H1 (cell line): ENCODE measurements around the gene CTF1. TPM values are rescaled to one million over a fixed set of nuclear protein-coding genes. Genes with fewer than 3 reads are reported as not detected.

ENCODE experiments used
- CTCF ChIA-PET: fragments of 300-600 bp; sonication (Branson Sonifier 250); formaldehyde crosslinking; loops from one replicate; lab custom pipeline; 2021; ENCODE audit not compliant: partially characterized antibody; lab: Charles Lee
- POLR2A ChIA-PET: fragments of 300-600 bp; sonication (Branson Sonifier 250); formaldehyde crosslinking; loops from one replicate; lab custom pipeline; 2021; ENCODE audit warnings: inconsistent platforms; ENCODE audit not compliant: partially characterized antibody; lab: Charles Lee
- DNase-seq, 2 experiments: peaks; one replicate each; pipeline versions ENCODE4 v3.0.0 to v3.0.0-alpha.2; 2010 to 2022; ENCODE audit warnings: low spot score in 2 of 2, low read depth in 1 of 2, mixed read lengths in 1 of 2
- FAIRE-seq: peaks from 2 replicates; lab custom pipeline; 2011; peaks lifted over from hg19 to GRCh38; lab: Jason Lieb, UNC
- H2AFZ ChIP-seq: 2 replicates; pipeline ENCODE4 v1.8.1; 2012; ENCODE audit warnings: low read length, inconsistent platforms
- H2AK5ac ChIP-seq: 2 replicates; pipeline ENCODE4 v1.6.1; 2013; ENCODE audit warnings: low read depth, low read length
- H2BK120ac ChIP-seq: replicated peaks from 2 replicates; pipeline ENCODE3; 2013; ENCODE audit warnings: low read depth, low read length, inconsistent platforms
- H2BK12ac ChIP-seq: 2 replicates; pipeline ENCODE4 v1.6.1; 2013; ENCODE audit warnings: low read depth, low read length
- H2BK15ac ChIP-seq: 2 replicates; pipeline ENCODE4 v1.6.1; 2013; ENCODE audit warnings: low read length
- H2BK20ac ChIP-seq: 2 replicates; pipeline ENCODE4 v1.6.1; 2013; ENCODE audit warnings: low read length
- H2BK5ac ChIP-seq: 2 replicates; pipeline ENCODE4 v1.6.1; 2013; ENCODE audit warnings: low read depth, low read length
- H3K14ac ChIP-seq: 2 replicates; pipeline ENCODE4 v1.6.1; 2013; ENCODE audit warnings: inconsistent platforms; ENCODE audit not compliant: insufficient read length
- H3K18ac ChIP-seq: 2 replicates; pipeline ENCODE4 v1.6.1; 2013; ENCODE audit warnings: low read length; ENCODE audit errors: extremely low read depth
- H3K23ac ChIP-seq: 2 replicates; pipeline ENCODE4 v1.6.1; 2013; ENCODE audit warnings: inconsistent platforms; ENCODE audit not compliant: insufficient read length
- H3K23me2 ChIP-seq: 2 replicates; pipeline ENCODE4 v1.6.1; 2013; ENCODE audit warnings: low read depth, low read length
- H3K27ac ChIP-seq: 2 replicates; pipeline ENCODE4 v1.6.1; 2011; ENCODE audit warnings: low read depth, low read length, inconsistent platforms
- H3K27me3 ChIP-seq, 4 experiments: replicated peaks in 1 of 4; 1 replicate in 1 of 4; 2 replicates in 3 of 4; pipeline versions ENCODE4 v1.6.1 to v1.8.1; 2011 to 2013; ENCODE audit warnings: low read length in 3 of 4, mild to moderate bottlenecking in 3 of 4, inconsistent platforms in 2 of 4, mixed read lengths in 2 of 4, moderate library complexity in 1 of 4; ENCODE audit not compliant: control insufficient read depth in 3 of 4, insufficient read depth in 3 of 4; ENCODE audit errors: extremely low read depth in 1 of 4
- H3K36me3 ChIP-seq, 4 experiments: 2 replicates each; pipeline versions ENCODE4 v1.6.1 to v1.8.1; 2011 to 2013; ENCODE audit warnings: mild to moderate bottlenecking in 4 of 4, low read length in 3 of 4, moderate library complexity in 2 of 4, control low read depth in 1 of 4, inconsistent platforms in 1 of 4; ENCODE audit not compliant: insufficient read depth in 4 of 4, control insufficient read depth in 2 of 4
- H3K4ac ChIP-seq: replicated peaks from 2 replicates; pipeline ENCODE3; 2013; ENCODE audit warnings: low read length, low read depth, mixed read lengths, inconsistent platforms; ENCODE audit not compliant: insufficient read length
- H3K4me1 ChIP-seq, 4 experiments: replicated peaks in 1 of 4; 1 replicate in 1 of 4; 2 replicates in 3 of 4; pipeline versions ENCODE4 v1.6.1 to v1.8.1; 2011 to 2013; ENCODE audit warnings: low read length in 3 of 4, inconsistent platforms in 2 of 4, mixed read lengths in 1 of 4; ENCODE audit not compliant: insufficient read depth in 4 of 4, control insufficient read depth in 3 of 4
- H3K4me2 ChIP-seq, 2 experiments: 2 replicates each; pipeline versions ENCODE4 v1.6.1 to v1.8.1; 2011 to 2013; ENCODE audit warnings: low read depth in 2 of 2, low read length in 2 of 2, control low read depth in 1 of 2, inconsistent platforms in 1 of 2, mild to moderate bottlenecking in 1 of 2; ENCODE audit not compliant: insufficient read depth in 1 of 2
- H3K4me3 ChIP-seq, 4 experiments: fragments of 200-600, 300-600 bp in 1 of 4; sonication (generic), shearing (Covaris generic), sonication (Bioruptor Twin) in 1 of 4; 2 replicates each; pipeline versions ENCODE4 v1.5.1 to v1.8.1; 2011 to 2016; ENCODE audit warnings: low read length in 4 of 4, low read depth in 3 of 4, control low read depth in 2 of 4, inconsistent platforms in 2 of 4, mild to moderate bottlenecking in 2 of 4, mixed read lengths in 1 of 4, moderate library complexity in 1 of 4; ENCODE audit not compliant: insufficient read depth in 2 of 4; ENCODE audit errors: extremely low read depth in 1 of 4
- H3K56ac ChIP-seq: replicated peaks from 2 replicates; pipeline ENCODE3; 2013; ENCODE audit warnings: low read depth, mild to moderate bottlenecking, mixed read lengths, low read length, inconsistent platforms; ENCODE audit not compliant: insufficient read length
- H3K79me1 ChIP-seq: 2 replicates; pipeline ENCODE4 v1.6.1; 2013; ENCODE audit warnings: low read depth, low read length, control low read depth
- H3K79me2 ChIP-seq, 2 experiments: 2 replicates each; pipeline versions ENCODE4 v1.6.1 to v1.8.1; 2012 to 2013; ENCODE audit warnings: low read length in 2 of 2, mild to moderate bottlenecking in 2 of 2, inconsistent platforms in 1 of 2; ENCODE audit not compliant: insufficient read depth in 2 of 2, control insufficient read depth in 1 of 2
- H3K9ac ChIP-seq, 4 experiments: replicated peaks in 1 of 4; 1 replicate in 1 of 4; 2 replicates in 3 of 4; pipeline versions ENCODE4 v1.6.1 to v1.8.1; 2011 to 2013; ENCODE audit warnings: low read depth in 3 of 4, low read length in 3 of 4, control low read depth in 2 of 4, mild to moderate bottlenecking in 2 of 4, moderate library complexity in 2 of 4, inconsistent platforms in 1 of 4; ENCODE audit errors: extremely low read depth in 1 of 4
- H3K9me3 ChIP-seq, 2 experiments: 2 replicates each; pipeline versions ENCODE4 v1.6.1 to v1.8.1; 2012 to 2013; ENCODE audit warnings: mild to moderate bottlenecking in 2 of 2, moderate library complexity in 2 of 2, control low read depth in 1 of 2, inconsistent platforms in 1 of 2, low read depth in 1 of 2, low read length in 1 of 2, mixed read lengths in 1 of 2; ENCODE audit not compliant: insufficient read depth in 2 of 2
- H4K20me1 ChIP-seq, 2 experiments: replicated peaks in 1 of 2; 2 replicates each; pipeline versions ENCODE3 to v1.8.1; 2011 to 2013; ENCODE audit warnings: inconsistent platforms in 2 of 2, low read length in 2 of 2, mild to moderate bottlenecking in 1 of 2; ENCODE audit not compliant: insufficient read depth in 2 of 2, control insufficient read depth in 1 of 2
- H4K5ac ChIP-seq: 2 replicates; pipeline ENCODE4 v1.6.1; 2013; ENCODE audit warnings: low read length, low read depth, mixed read lengths, inconsistent platforms; ENCODE audit not compliant: insufficient read length
- H4K8ac ChIP-seq: 2 replicates; pipeline ENCODE4 v1.8.0; 2013; ENCODE audit warnings: mild to moderate bottlenecking, moderate library complexity, low read length, inconsistent platforms; ENCODE audit not compliant: insufficient read depth; ENCODE audit errors: extremely low read depth
- H4K91ac ChIP-seq: replicated peaks from 2 replicates; pipeline ENCODE3; 2013; ENCODE audit warnings: low read length, mixed read lengths, inconsistent platforms; ENCODE audit not compliant: insufficient read length
- HDAC6 ChIP-seq: IDR thresholded peaks from one replicate; pipeline ENCODE4 v1.7.1; 2012; ENCODE audit warnings: low read depth, mild to moderate bottlenecking, inconsistent platforms, low read length, moderate library complexity
- POU5F1 ChIP-seq: IDR thresholded peaks from 2 replicates; pipeline ENCODE4 v1.6.1; 2011; ENCODE audit warnings: low read depth, mild to moderate bottlenecking, low read length, moderate library complexity
- SP1 ChIP-seq: IDR thresholded peaks from 2 replicates; pipeline ENCODE4 v1.6.1; 2011; ENCODE audit warnings: low read depth, low read length
- SUZ12 ChIP-seq: fragments of 200-600 bp; sonication (generic); IDR thresholded peaks from 2 replicates; pipeline ENCODE4 v1.6.1; 2012; ENCODE audit warnings: mild to moderate bottlenecking, inconsistent platforms, low read length, moderate library complexity, mixed read lengths
- WGBS, 2 experiments: shearing (Covaris generic) in 1 of 2; methylation state at CpG; one replicate each; pipeline versions ENCODE4 v1.1.6 to v1.1.7; 2013 to 2015; ENCODE audit warnings: low lambda C conversion rate in 2 of 2, mixed read lengths in 2 of 2, inconsistent platforms in 1 of 2, low coverage in 1 of 2, missing lambda C conversion rate in 1 of 2; ENCODE audit not compliant: insufficient replicate concordance in 2 of 2, insufficient coverage in 1 of 2, insufficient read length in 1 of 2; ENCODE audit errors: extremely low coverage in 1 of 2, missing lambda C conversion rate in 1 of 2; 5-methylcytosine and 5-hydroxymethylcytosine counted together
- polyA plus RNA-seq, 7 experiments: library from polyadenylated mRNA; depleted of rRNA in 3 of 7; stranded (reverse) in 5 of 7; unstranded in 2 of 7; fragments of >200 nt in 5 of 7; fragments of 200-250 nt in 2 of 7; gene quantifications; 1 replicate in 5 of 7; 2 replicates in 1 of 7; 4 replicates in 1 of 7; pipeline versions ENCODE4 v1.2.1 to v1.2.3, GENCODE V29; 2011 to 2013; ENCODE audit warnings: missing spikeins in 2 of 7, mixed read lengths in 2 of 7
- total RNA-seq: library from RNA; stranded (reverse); fragmentation: NEBNext Ultra II Directional; extraction: Animal tissue kit (Norgen Biotek cat#: 25700); gene quantifications from 2 replicates; pipeline ENCODE4 v1.2.1, GENCODE V29; 2021

CTF1 gene
- total and polyA plus RNA-seq, 2 of the 8 experiments (the other 6 are each of a cell fraction or from before 2014, with no cell fraction given) = 0.97 to 3.4 TPM

GRCh38 chr16:30887927-30888326 lies 8.5 kb upstream of the CTF1 start:
- peaks cover 4% of the 10 kb centered on the region; the same call in 1 of the 2 replicates for H3K79me1 ChIP-seq
- DNase-seq = no peak
- H3K36me3 ChIP-seq = peaks cover 0 to 5% (median 0%) of the 10 kb centered on the region in 4 experiments; a peak in 3 of 8 replicates
- ChIA-PET CTCF (interaction anchor here (0.8 to 2.5 kb wide), 2 partner anchors 12 to 44 kb away, joined by 3 to 10 read pairs; no protein-coding TSS in a partner anchor), POLR2A (interaction anchor here (4.3 kb wide), 1 partner anchor 12 kb away, joined by 40 read pairs; no protein-coding TSS in a partner anchor)
- H2BK12ac ChIP-seq = no peak overlapping the region
- no peak overlapping the region for H3K4me3 ChIP-seq
- no peaks in the 10 kb centered on the region for H3K9me3 ChIP-seq
- no peak for FAIRE-seq
- H2AK5ac ChIP-seq = no peak overlapping the region
- H3K4me2 ChIP-seq = no peak overlapping the region
- H3K14ac ChIP-seq = no peak overlapping the region
- WGBS, 2 experiments = 92% methylated on average over 8 of the region's 9 CpGs; no CpG with 5 or more reads in 1 of the 2 experiments
- no peak overlapping the region for H2AFZ ChIP-seq
- H2BK20ac ChIP-seq = no peak overlapping the region
- H4K20me1 ChIP-seq = peaks cover 0 to 5% of the 10 kb centered on the region in 2 experiments
- no peak overlapping the region for H4K5ac ChIP-seq
- H3K27ac ChIP-seq = no peak overlapping the region
- H3K23me2 ChIP-seq = peaks cover 2% of the 10 kb centered on the region; the same call in 1 of the 2 replicates
- H2BK5ac ChIP-seq = no peak overlapping the region
- TF ChIP-seq SP1 = no peak
- TF ChIP-seq POU5F1 = no peak
- no peak for TF ChIP-seq SUZ12
- no peak for TF ChIP-seq HDAC6
- no peak overlapping the region for H4K8ac ChIP-seq
- H3K79me2 ChIP-seq = no peaks in the 10 kb centered on the region
- H3K27me3 ChIP-seq = no peaks in the 10 kb centered on the region
- H2BK120ac ChIP-seq = no peak overlapping the region
- peaks cover 0 to 2% (median 1%) of the 10 kb centered on the region in 4 experiments; a peak in 5 of 7 replicates for H3K4me1 ChIP-seq
- H3K4ac ChIP-seq = no peak overlapping the region
- H3K56ac ChIP-seq = no peak overlapping the region
- H3K18ac ChIP-seq = no peak overlapping the region
- H3K23ac ChIP-seq = no peak overlapping the region
- no peak overlapping the region for H2BK15ac ChIP-seq
- H4K91ac ChIP-seq = no peak overlapping the region
- no peak overlapping the region for H3K9ac ChIP-seq
